AG04449 (cell line): Measurements from ENCODE around the gene FAM171A1.

ENCODE experiments used
- CTCF ChIA-PET: fragments of 350-600 bp; formaldehyde crosslinking; extraction: SDS; loops from one replicate; lab custom pipeline; 2021; ENCODE audit warnings: antibody characterized with exemption; lab: Yijun Ruan, JAX
- POLR2A ChIA-PET: fragments of 400-600, 350-600 bp; formaldehyde crosslinking; extraction: SDS; loops from one replicate; lab custom pipeline; 2020; ENCODE audit warnings: antibody characterized with exemption, inconsistent platforms; lab: Yijun Ruan, JAX
- DNase-seq: peaks from one replicate; pipeline ENCODE4 v3.0.0-alpha.2; 2010; ENCODE audit warnings: low read depth, low spot score
- H3K4me3 ChIP-seq: 2 replicates; pipeline ENCODE4 v1.5.1; 2011; ENCODE audit warnings: low read depth, mild to moderate bottlenecking, control low read depth, low read length
- TF ChIP-seq, protein P1 (sequence below): IDR thresholded peaks from one replicate; pipeline ENCODE4 v1.5.1; 2011; ENCODE audit warnings: mild to moderate bottlenecking, moderate library complexity, low read length, control low read depth, inconsistent platforms; ENCODE audit not compliant: insufficient read depth; ENCODE audit errors: missing control alignments

FAM171A1 gene

DNA sequence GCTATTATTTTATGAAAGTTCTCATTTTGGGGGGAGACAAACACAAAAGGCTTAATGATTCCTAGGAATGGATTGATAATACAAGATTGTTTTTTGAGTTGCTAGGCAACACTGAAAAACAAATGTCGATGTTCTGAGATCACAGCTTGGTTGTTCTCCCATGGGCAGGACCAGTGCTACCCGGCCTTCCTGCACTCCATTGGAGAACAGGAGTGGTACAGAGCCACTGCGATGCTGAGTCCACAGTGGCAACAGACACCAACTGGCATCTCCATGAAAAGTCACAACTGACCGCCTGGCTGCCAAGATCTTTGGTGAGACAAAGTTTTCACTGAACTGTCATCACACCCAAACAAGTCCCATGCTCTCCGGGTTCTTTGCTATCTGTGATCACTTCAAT is 133.7 kb downstream of the FAM171A1 start:
- TF ChIP-seq, protein P1, sequence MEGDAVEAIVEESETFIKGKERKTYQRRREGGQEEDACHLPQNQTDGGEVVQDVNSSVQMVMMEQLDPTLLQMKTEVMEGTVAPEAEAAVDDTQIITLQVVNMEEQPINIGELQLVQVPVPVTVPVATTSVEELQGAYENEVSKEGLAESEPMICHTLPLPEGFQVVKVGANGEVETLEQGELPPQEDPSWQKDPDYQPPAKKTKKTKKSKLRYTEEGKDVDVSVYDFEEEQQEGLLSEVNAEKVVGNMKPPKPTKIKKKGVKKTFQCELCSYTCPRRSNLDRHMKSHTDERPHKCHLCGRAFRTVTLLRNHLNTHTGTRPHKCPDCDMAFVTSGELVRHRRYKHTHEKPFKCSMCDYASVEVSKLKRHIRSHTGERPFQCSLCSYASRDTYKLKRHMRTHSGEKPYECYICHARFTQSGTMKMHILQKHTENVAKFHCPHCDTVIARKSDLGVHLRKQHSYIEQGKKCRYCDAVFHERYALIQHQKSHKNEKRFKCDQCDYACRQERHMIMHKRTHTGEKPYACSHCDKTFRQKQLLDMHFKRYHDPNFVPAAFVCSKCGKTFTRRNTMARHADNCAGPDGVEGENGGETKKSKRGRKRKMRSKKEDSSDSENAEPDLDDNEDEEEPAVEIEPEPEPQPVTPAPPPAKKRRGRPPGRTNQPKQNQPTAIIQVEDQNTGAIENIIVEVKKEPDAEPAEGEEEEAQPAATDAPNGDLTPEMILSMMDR, result no peak
- CTCF ChIA-PET, result no interaction called here
- POLR2A ChIA-PET, result no interaction called here
- DNase-seq, result no peak
- no peak overlapping the region for H3K4me3 ChIP-seq

DNA sequence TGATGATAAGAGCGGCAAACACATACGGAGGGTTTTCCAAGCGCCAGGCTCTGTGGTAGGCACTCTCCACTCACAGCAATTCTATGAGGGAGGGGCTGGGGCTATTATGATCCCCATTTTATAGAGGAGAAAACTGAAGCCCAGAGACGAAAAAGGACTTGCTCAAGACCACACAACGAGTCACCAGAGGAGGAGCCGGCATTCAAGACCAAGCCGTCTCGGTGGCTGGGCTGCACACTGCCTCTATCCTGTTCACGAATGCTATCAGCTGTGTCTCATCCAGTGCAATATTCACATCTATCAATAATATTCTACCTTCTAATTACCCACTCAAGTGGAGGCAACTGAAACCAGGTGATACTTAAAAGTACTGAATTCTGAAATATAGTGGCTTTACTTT is 134.7 kb downstream of the FAM171A1 start:
- no peak overlapping the region for H3K4me3 ChIP-seq
- TF ChIP-seq, protein P1, result no peak
- no peak for DNase-seq
- CTCF ChIA-PET, result no interaction called here
- POLR2A ChIA-PET, result no interaction called here

DNA sequence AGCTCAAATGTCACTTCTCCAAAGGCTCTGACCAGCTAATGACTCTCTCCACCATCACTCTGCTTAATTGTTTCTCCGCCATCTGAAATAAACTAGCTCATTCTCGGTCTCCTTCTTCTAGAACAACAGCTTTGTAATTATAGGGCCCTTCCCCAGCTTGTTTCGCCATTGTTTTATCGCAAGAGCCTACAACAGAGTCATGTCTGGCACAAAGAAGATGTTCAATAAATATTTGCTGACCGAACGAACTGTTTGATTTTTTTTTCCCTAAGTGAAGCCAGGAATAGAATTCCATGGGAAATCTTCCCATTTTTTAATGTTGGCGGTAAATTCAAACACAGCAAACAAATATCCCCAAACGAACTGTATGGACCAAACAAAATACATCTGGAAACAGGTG is 138.8 kb downstream of the FAM171A1 start:
- DNase-seq, result no peak
- ChIA-PET CTCF (interaction anchor here (1.4 to 1.7 kb wide), 2 partner anchors 11 to 23 kb away, joined by 5 read pairs; no protein-coding TSS in a partner anchor), POLR2A (no interaction called here)
- H3K4me3 ChIP-seq, result no peak overlapping the region
- TF ChIP-seq, protein P1, result no peak

DNA sequence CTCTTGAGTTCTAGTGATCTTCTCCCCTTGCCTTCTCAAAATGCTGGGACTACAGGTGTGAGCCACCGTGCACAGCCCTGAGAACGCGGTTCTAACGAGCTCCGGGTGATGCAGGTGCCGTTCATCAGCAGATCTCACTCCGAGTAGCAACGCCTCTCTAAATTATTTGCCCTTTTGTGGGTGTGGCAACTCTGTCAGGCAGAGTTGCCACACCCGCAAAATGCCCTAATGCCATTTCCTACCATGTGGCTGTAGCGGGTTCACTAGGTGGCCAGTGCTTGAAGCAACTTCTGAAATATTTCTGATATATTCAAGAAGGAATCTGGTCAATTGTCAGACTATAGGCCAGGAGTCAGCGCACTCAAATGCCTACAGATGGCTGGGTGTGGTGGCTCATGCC is 139.7 kb downstream of the FAM171A1 start:
- no peak overlapping the region for H3K4me3 ChIP-seq
- no peak for DNase-seq
- TF ChIP-seq, protein P1, result no peak
- CTCF ChIA-PET, result interaction anchor here (1.1 to 1.7 kb wide), 2 partner anchors 21 to 22 kb away, joined by 3 to 5 read pairs; no protein-coding TSS in a partner anchor
- POLR2A ChIA-PET, result no interaction called here

DNA sequence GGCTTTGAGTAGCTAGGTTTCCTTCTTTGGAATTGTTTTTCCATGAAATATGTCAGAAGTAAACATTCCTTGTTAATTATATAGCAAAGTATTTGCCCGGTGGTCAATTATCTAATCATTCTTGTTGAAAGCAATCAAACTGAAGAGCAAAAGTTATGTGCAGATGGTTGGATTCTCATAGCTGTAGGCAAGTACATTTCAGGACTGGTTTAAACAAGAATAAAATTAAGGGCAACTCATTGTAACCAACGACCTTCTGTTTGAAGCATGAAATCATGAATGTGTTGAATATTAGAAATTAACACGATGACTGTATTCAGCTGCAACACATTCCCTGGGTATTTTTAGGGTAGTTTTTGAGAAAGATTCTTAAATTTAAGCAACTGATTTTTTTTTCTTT is 140.8 kb downstream of the FAM171A1 start:
- ChIA-PET CTCF (interaction anchor here (1.1 kb wide), 1 partner anchor 19 kb away, joined by 3 read pairs; no protein-coding TSS in a partner anchor), POLR2A (no interaction called here)
- no peak for DNase-seq
- no peak overlapping the region for H3K4me3 ChIP-seq
- TF ChIP-seq, protein P1, result no peak

DNA sequence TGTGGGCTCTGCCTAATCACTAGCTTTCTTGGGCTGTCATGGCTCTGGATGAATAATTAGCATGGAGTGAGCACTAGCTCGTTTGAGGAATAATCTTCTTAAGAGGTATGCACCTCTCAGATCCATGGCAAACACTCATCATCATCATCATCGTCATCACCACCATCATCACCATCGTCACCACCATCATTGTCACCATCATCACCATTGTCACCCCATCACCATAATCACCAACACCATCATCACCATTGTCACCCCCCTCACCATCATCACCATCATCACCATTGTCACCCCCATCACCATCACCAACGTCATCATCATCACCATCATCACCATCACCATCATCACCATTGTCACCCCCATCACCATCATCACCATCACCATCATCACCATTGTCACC is 141.8 kb downstream of the FAM171A1 start:
- ChIA-PET CTCF (interaction anchor here (1.4 to 2.9 kb wide), 2 partner anchors 18 to 40 kb away, joined by 3 to 12 read pairs; no protein-coding TSS in a partner anchor), POLR2A (no interaction called here)
- no peak overlapping the region for H3K4me3 ChIP-seq
- TF ChIP-seq, protein P1, result no peak
- DNase-seq, result no peak
